HG03460 (cell line): ENCODE data around the gene ELK1.
A peak's percentile ranks its signal among the peaks of the same experiment; 100 is the strongest.

Source experiments
- ATAC-seq: cut with Tn5 transposase; IDR thresholded peaks from one replicate; pipeline ENCODE4 v1.9.1; 2021; ENCODE audit not compliant: unreplicated experiment

Gene ELK1

GRCh38 chrX:47645530-47645929, 4.8 kb downstream of the ELK1 start:
- no peak for ATAC-seq

- no peak for ATAC-seq
These were observed 5.7 kb downstream of the ELK1 start for GRCh38 chrX:47644557-47645091.

- no peak for ATAC-seq
These were observed 6.4 kb downstream of the ELK1 start for GRCh38 chrX:47643926-47644325.

GRCh38 chrX:47638816-47639215, 11.5 kb downstream of the ELK1 start:
- no peak for ATAC-seq

- ATAC-seq, result no peak
These were observed 12.7 kb downstream of the ELK1 start for GRCh38 chrX:47637546-47638195.

GRCh38 chrX:47634871-47635575, 15.3 kb downstream of the ELK1 start:
- ATAC-seq, result no peak

GRCh38 chrX:47633689-47634590, 16.4 kb downstream of the ELK1 start:
- no peak for ATAC-seq

GRCh38 chrX:47632666-47633065, 17.7 kb downstream of the ELK1 start:
- ATAC-seq, result no peak

- no peak for ATAC-seq
These were observed 18.7 kb downstream of the ELK1 start for GRCh38 chrX:47631676-47632075.

- ATAC-seq, result no peak
These were observed 20.8 kb downstream of the ELK1 start, which contains the start of gene CFP for GRCh38 chrX:47629419-47630200. Gene CFP (minus strand): TSS chrX:47629930. CDS start chrX:47629844, 86 bp downstream.

- no peak for ATAC-seq
These were observed 21.4 kb downstream of the ELK1 start for GRCh38 chrX:47628982-47629381.

- no peak for ATAC-seq
These were observed 25.0 kb downstream of the ELK1 start for GRCh38 chrX:47625365-47625764.

- ATAC-seq, result no peak
These were observed 26.8 kb downstream of the ELK1 start for GRCh38 chrX:47623540-47624027.

- no peak for ATAC-seq
These were observed 28.5 kb downstream of the ELK1 start for GRCh38 chrX:47621851-47622250.

GRCh38 chrX:47620303-47620685, 30.1 kb downstream of the ELK1 start:
- ATAC-seq, result no peak

- ATAC-seq, result peak; percentile 67
These were observed 30.7 kb downstream of the ELK1 start, which contains the start of gene SYN1 for GRCh38 chrX:47619486-47620302. Gene SYN1 (minus strand): TSS chrX:47619857. CDS start chrX:47619728, 129 bp downstream.

GRCh38 chrX:47618923-47619485, 31.4 kb downstream of the ELK1 start:
- ATAC-seq, result no peak

- ATAC-seq, result no peak
These were observed 35.7 kb downstream of the ELK1 start for GRCh38 chrX:47614618-47615017.

GRCh38 chrX:47613082-47613481, 37.3 kb downstream of the ELK1 start:
- ATAC-seq, result no peak
